GM23338 (cell line): ENCODE measurements around the gene NTRK3. TPM values are rescaled to one million over a fixed set of nuclear protein-coding genes. Genes with fewer than 3 reads are reported as not detected.

Source experiments
- ATAC-seq: fragments of 200-7000 bp; cut with Tn5 transposase; 3 replicates; pipeline ENCODE4 v1.9.1; 2020
- DNase-seq: peaks from one replicate; pipeline ENCODE4 v3.0.0-alpha.2; 2015; ENCODE audit warnings: low spot score
- H2AFZ ChIP-seq: fragments of 200-600 bp; sonication (generic); 2 replicates; pipeline ENCODE4 v1.8.0; 2016; ENCODE audit warnings: antibody characterized with exemption, mild to moderate bottlenecking, moderate library complexity
- H3F3A ChIP-seq: fragments of 200-600 bp; sonication (generic); replicated peaks from 2 replicates; pipeline ENCODE4 v1.8.0; 2017; ENCODE audit warnings: antibody characterized with exemption, mixed run types, low read depth
- H3K27ac ChIP-seq: fragments of 200-600 bp; sonication (generic); 2 replicates; pipeline ENCODE4 v1.6.1; 2016; ENCODE audit warnings: low read depth
- H3K27me3 ChIP-seq: fragments of 200-600 bp; sonication (generic); 2 replicates; pipeline ENCODE4 v1.8.0; 2016; ENCODE audit warnings: mild to moderate bottlenecking, mixed run types, moderate library complexity; ENCODE audit not compliant: insufficient read depth
- H3K36me3 ChIP-seq: fragments of 200-600 bp; sonication (generic); 2 replicates; pipeline ENCODE4 v1.8.0; 2016; ENCODE audit warnings: mild to moderate bottlenecking; ENCODE audit not compliant: insufficient read depth
- H3K4me1 ChIP-seq: fragments of 200-600 bp; sonication (generic); 2 replicates; pipeline ENCODE4 v1.8.0; 2016; ENCODE audit warnings: mild to moderate bottlenecking, moderate library complexity; ENCODE audit not compliant: insufficient read depth
- H3K4me2 ChIP-seq: fragments of 200-600 bp; sonication (generic); 2 replicates; pipeline ENCODE4 v1.7.1; 2017; ENCODE audit warnings: mixed run types
- H3K4me3 ChIP-seq: fragments of 200-600 bp; sonication (generic); 2 replicates; pipeline ENCODE4 v1.6.1; 2016; ENCODE audit warnings: mixed run types
- H3K79me2 ChIP-seq: fragments of 200-600 bp; sonication (generic); replicated peaks from 2 replicates; pipeline ENCODE4 v1.8.0; 2017; ENCODE audit warnings: mild to moderate bottlenecking; ENCODE audit not compliant: insufficient read depth
- H3K9me2 ChIP-seq: fragments of 200-600 bp; sonication (generic); 2 replicates; pipeline ENCODE4 v1.8.0; 2017; ENCODE audit not compliant: insufficient read depth
- H4K20me1 ChIP-seq: fragments of 200-600 bp; sonication (generic); replicated peaks from 2 replicates; pipeline ENCODE4 v1.8.0; 2017; ENCODE audit warnings: mild to moderate bottlenecking; ENCODE audit not compliant: insufficient read depth
- H3K27ac Mint-ChIP-seq: 2 replicates; pipeline ENCODE4 v1.8.0; 2020; ENCODE audit warnings: inconsistent platforms, mild to moderate bottlenecking, moderate library complexity, mixed read lengths
- H3K27me3 Mint-ChIP-seq: 3 replicates; pipeline ENCODE4 v1.8.0; 2022; ENCODE audit warnings: low read depth, mild to moderate bottlenecking, moderate library complexity, mixed read lengths, inconsistent platforms; ENCODE audit not compliant: insufficient read depth, poor library complexity
- H3K36me3 Mint-ChIP-seq: 3 replicates; pipeline ENCODE4 v1.8.0; 2021; ENCODE audit warnings: low read depth, mild to moderate bottlenecking, inconsistent platforms, moderate library complexity, mixed read lengths
- H3K4me1 Mint-ChIP-seq: 3 replicates; pipeline ENCODE4 v1.8.0; 2020; ENCODE audit warnings: mild to moderate bottlenecking, inconsistent platforms, mixed read lengths
- H3K4me3 Mint-ChIP-seq: 3 replicates; pipeline ENCODE4 v1.8.0; 2021; ENCODE audit warnings: moderate library complexity, mild to moderate bottlenecking, inconsistent platforms, mixed read lengths
- H3K9me3 Mint-ChIP-seq: 3 replicates; pipeline ENCODE4 v1.8.0; 2020; ENCODE audit warnings: moderate library complexity, mild to moderate bottlenecking, inconsistent platforms, mixed read lengths
- CREB1 ChIP-seq: fragments of 250-450 bp; sonication (Bioruptor Pico); IDR thresholded peaks from 2 replicates; pipeline ENCODE4 v1.5.0; 2020; ENCODE audit warnings: low read depth, mild to moderate bottlenecking, moderate library complexity
- CTCF ChIP-seq, 2 experiments: fragments of 200-600 bp in 1 of 2; sonication (generic) in 1 of 2; conservative IDR thresholded peaks; 2 replicates each; pipeline versions ENCODE4 v1.5.1 to v1.6.1; 2016 to 2017; ENCODE audit warnings: antibody characterized with exemption in 2 of 2, low read depth in 2 of 2, mild to moderate bottlenecking in 2 of 2, moderate library complexity in 1 of 2
- ETS1 ChIP-seq: IDR thresholded peaks from 2 replicates; pipeline ENCODE4 v1.6.1; 2016; ENCODE audit warnings: antibody characterized with exemption
- EZH2 ChIP-seq: fragments of 200-600 bp; sonication (generic); IDR thresholded peaks from one replicate; pipeline ENCODE4 v1.8.0; 2017; ENCODE audit warnings: antibody characterized with exemption, mild to moderate bottlenecking, low read depth; ENCODE audit not compliant: unreplicated experiment
- EZH2phosphoT487 ChIP-seq: fragments of 200-600 bp; sonication (generic); IDR thresholded peaks from one replicate; pipeline ENCODE4 v1.8.1; 2018; ENCODE audit warnings: antibody characterized with exemption; ENCODE audit not compliant: unreplicated experiment
- JUNB ChIP-seq: IDR thresholded peaks from one replicate; pipeline ENCODE4 v1.6.1; 2016; ENCODE audit warnings: antibody characterized with exemption; ENCODE audit not compliant: unreplicated experiment
- POLR2AphosphoS5 ChIP-seq: IDR thresholded peaks from 2 replicates; pipeline ENCODE4 v1.6.1; 2016; ENCODE audit warnings: antibody characterized with exemption, low read depth
- REST ChIP-seq: IDR thresholded peaks from one replicate; pipeline ENCODE4 v1.6.1; 2018; ENCODE audit warnings: antibody characterized with exemption; ENCODE audit not compliant: unreplicated experiment
- STAT1 ChIP-seq: IDR thresholded peaks from one replicate; pipeline ENCODE4 v1.6.1; 2016; ENCODE audit warnings: antibody characterized with exemption; ENCODE audit not compliant: unreplicated experiment
- ZNF114 ChIP-seq: fragments of 250-450 bp; sonication (Bioruptor Pico); IDR thresholded peaks from 2 replicates; pipeline ENCODE4 v1.5.0; 2020; ENCODE audit warnings: mild to moderate bottlenecking, moderate library complexity
- ZNF331 ChIP-seq: fragments of 250-450 bp; sonication (Bioruptor Pico); IDR thresholded peaks from 2 replicates; pipeline ENCODE4 v1.5.0; 2020; ENCODE audit warnings: low read depth, mild to moderate bottlenecking, moderate library complexity
- ZNF462 ChIP-seq: fragments of 250-450 bp; sonication (Bioruptor Pico); IDR thresholded peaks from 2 replicates; pipeline ENCODE4 v1.5.0; 2020; ENCODE audit warnings: mild to moderate bottlenecking, moderate library complexity
- polyA plus RNA-seq: library from polyadenylated mRNA; unstranded; fragments of >200 nt; fragmentation: Nextera tagmentation; extraction: Ambion mirVana; gene quantifications from 2 replicates; pipeline ENCODE4 v1.2.1, GENCODE V29; 2016
- total RNA-seq: library from RNA; depleted of rRNA; stranded (reverse); fragments of >200 nt; shearing (Covaris generic); gene quantifications from 2 replicates; pipeline ENCODE4 v1.2.3, GENCODE V29; 2014

Gene NTRK3
- total and polyA plus RNA-seq, 2 experiments from 2014 or later = 3.1 to 5.3 TPM

GRCh38 chr15:88077296-88078020 is 179.1 kb downstream of the NTRK3 start:
- Histone ChIP-seq H2AFZ (no peak overlapping the region), H3K27me3 (no peaks in the 10 kb centered on the region), H3K9me2 (no peaks in the 10 kb centered on the region), H3K36me3 (no peaks in the 10 kb centered on the region), H3K79me2 (no peaks in the 10 kb centered on the region), H4K20me1 (no peaks in the 10 kb centered on the region), H3K4me3 (no peak overlapping the region), H3K4me1 (peaks cover 9% of the 10 kb centered on the region; the same call in 1 of the 2 replicates), H3K27ac (no peak overlapping the region), H3K4me2 (no peak overlapping the region), H3F3A (no peaks in the 10 kb centered on the region)
- no peaks in the 10 kb centered on the region for H3K9me3 Mint-ChIP-seq
- ATAC-seq = no peak
- peak overlapping the region; percentile 67 for H3K27ac Mint-ChIP-seq
- no peak for DNase-seq
- peaks cover 18% of the 10 kb centered on the region for H3K27me3 Mint-ChIP-seq
- no peak overlapping the region for H3K4me3 Mint-ChIP-seq
- TF ChIP-seq CTCF (conservative IDR thresholded peaks at IDR 0.05; ENCODE audit: low read depth in 2 of 2) = no peak
- TF ChIP-seq ZNF331 (CRISPR knock-in tag) = no peak
- TF ChIP-seq EZH2 = no peak
- no peak for TF ChIP-seq ZNF462
- no peak for TF ChIP-seq EZH2phosphoT487
- TF ChIP-seq CREB1 = no peak
- TF ChIP-seq ZNF114 (CRISPR knock-in tag) = no peak
- no peak for TF ChIP-seq JUNB
- TF ChIP-seq ETS1 = no peak
- TF ChIP-seq POLR2AphosphoS5 = no peak
- no peak for TF ChIP-seq REST
- no peak for TF ChIP-seq STAT1
- peaks cover 15% of the 10 kb centered on the region for H3K4me1 Mint-ChIP-seq
- H3K36me3 Mint-ChIP-seq = no peaks in the 10 kb centered on the region
